ENCODE measurements around the gene CRACR2A.

CRACR2A gene

GRCh38 chr12:3747976-3748619, 4.8 kb downstream of the CRACR2A start:
- Mint-ChIP-seq H3K27me3 (no peaks in the 10 kb centered on the region), H3K4me3 (no peak overlapping the region), H3K27ac (ENCODE audit: low read depth) (no peak overlapping the region), H3K9me3 (no peaks in the 10 kb centered on the region), H3K4me1 (peaks cover 52% of the 10 kb centered on the region), H3K36me3 (ENCODE audit: insufficient read depth) (peaks cover 20% of the 10 kb centered on the region)
- no peak for ATAC-seq (replicated peaks; ENCODE audit: extremely low read depth, poor library complexity, severe bottlenecking)
- DNase-seq (ENCODE audit: low spot score in 2 of 2): no peak

GRCh38 chr12:3747543-3747942, 5.4 kb downstream of the CRACR2A start:
- Mint-ChIP-seq H3K9me3 (no peaks in the 10 kb centered on the region), H3K27me3 (no peaks in the 10 kb centered on the region), H3K27ac (ENCODE audit: low read depth) (no peak overlapping the region), H3K36me3 (ENCODE audit: insufficient read depth) (peaks cover 16% of the 10 kb centered on the region), H3K4me3 (no peak overlapping the region), H3K4me1 (peaks cover 57% of the 10 kb centered on the region)
- DNase-seq (ENCODE audit: low spot score in 2 of 2) (no peak), ATAC-seq (replicated peaks; ENCODE audit: extremely low read depth, poor library complexity, severe bottlenecking) (no peak)

- peaks cover 10% of the 10 kb centered on the region for H3K36me3 Mint-ChIP-seq (ENCODE audit: insufficient read depth)
- DNase-seq (ENCODE audit: low spot score in 2 of 2) (no peak), ATAC-seq (replicated peaks; ENCODE audit: extremely low read depth, poor library complexity, severe bottlenecking) (no peak)
- H3K4me1 Mint-ChIP-seq: peaks cover 51% of the 10 kb centered on the region
- no peak overlapping the region for H3K4me3 Mint-ChIP-seq
- no peak overlapping the region for H3K27ac Mint-ChIP-seq (ENCODE audit: low read depth)
- H3K9me3 Mint-ChIP-seq: no peaks in the 10 kb centered on the region
- H3K27me3 Mint-ChIP-seq: no peaks in the 10 kb centered on the region
These were observed 6.2 kb downstream of the CRACR2A start for GRCh38 chr12:3746758-3747157.

- ATAC-seq (replicated peaks; ENCODE audit: extremely low read depth, poor library complexity, severe bottlenecking): no peak
- Mint-ChIP-seq H3K27ac (ENCODE audit: low read depth) (peak overlapping the region; percentile 71), H3K4me3 (peak overlapping the region; percentile 18), H3K9me3 (no peaks in the 10 kb centered on the region), H3K4me1 (peaks cover 45% of the 10 kb centered on the region), H3K27me3 (no peaks in the 10 kb centered on the region), H3K36me3 (ENCODE audit: insufficient read depth) (peaks cover 8% of the 10 kb centered on the region)
- DNase-seq (ENCODE audit: low spot score in 2 of 2): no peak
These were observed 7.8 kb downstream of the CRACR2A start for GRCh38 chr12:3745152-3745551.

GRCh38 chr12:3744229-3744901, 8.5 kb downstream of the CRACR2A start:
- H3K9me3 Mint-ChIP-seq: no peaks in the 10 kb centered on the region
- H3K27ac Mint-ChIP-seq (ENCODE audit: low read depth): peak overlapping the region; percentile 71
- peaks cover 10% of the 10 kb centered on the region for H3K36me3 Mint-ChIP-seq (ENCODE audit: insufficient read depth)
- DNase-seq (ENCODE audit: low spot score in 2 of 2) (no peak), ATAC-seq (replicated peaks; ENCODE audit: extremely low read depth, poor library complexity, severe bottlenecking) (peak; percentile 50)
- peak overlapping the region; percentile 48 for H3K4me3 Mint-ChIP-seq
- H3K4me1 Mint-ChIP-seq: peaks cover 41% of the 10 kb centered on the region
- H3K27me3 Mint-ChIP-seq: no peaks in the 10 kb centered on the region

- peaks cover 12% of the 10 kb centered on the region for H3K36me3 Mint-ChIP-seq (ENCODE audit: insufficient read depth)
These were observed 9.1 kb downstream of the CRACR2A start for GRCh38 chr12:3743803-3744202.

DNA sequence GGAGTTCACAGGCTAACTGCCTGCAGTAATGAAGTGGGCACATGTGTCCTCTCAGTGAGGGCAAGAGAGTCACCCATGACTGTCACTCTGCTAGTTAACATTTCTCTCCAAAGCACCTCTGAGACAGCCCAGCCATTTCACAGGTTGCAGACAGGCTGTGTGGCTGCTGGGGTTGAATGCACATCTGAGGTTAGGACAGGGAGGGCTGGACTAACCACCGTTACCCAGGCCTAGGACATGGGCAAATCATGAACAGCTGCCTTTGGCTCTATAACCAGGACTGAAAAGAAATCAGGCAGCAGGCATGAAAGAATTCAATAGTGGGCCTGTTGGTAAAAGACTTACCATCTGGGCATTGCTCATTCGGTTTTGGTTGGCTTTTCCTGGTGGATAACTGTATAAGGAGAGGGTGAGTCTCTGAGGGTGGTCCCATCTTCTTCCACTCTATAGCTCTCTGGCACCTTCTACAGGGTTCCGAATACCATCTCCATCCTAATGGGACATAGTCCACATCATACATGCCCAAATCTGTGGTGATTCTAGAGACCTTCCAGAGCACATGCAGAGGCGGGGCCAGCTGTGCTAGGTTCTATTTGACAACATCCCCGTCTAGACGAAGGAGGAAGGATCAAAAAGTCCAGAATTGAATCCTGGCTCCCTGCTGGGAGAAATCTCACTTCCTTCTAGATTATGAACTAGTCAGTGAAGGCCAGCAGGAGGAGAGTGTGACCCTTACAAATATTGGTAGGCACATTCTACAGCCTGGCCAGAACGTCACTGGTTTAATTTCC, 10.8 kb downstream of the CRACR2A start:
- no peak for DNase-seq (ENCODE audit: low spot score in 2 of 2)
- no peaks in the 10 kb centered on the region for H3K9me3 Mint-ChIP-seq
- no peak overlapping the region for H3K4me3 Mint-ChIP-seq
- H3K36me3 Mint-ChIP-seq (ENCODE audit: insufficient read depth): peaks cover 14% of the 10 kb centered on the region
- H3K27ac Mint-ChIP-seq (ENCODE audit: low read depth): no peak overlapping the region
- no peaks in the 10 kb centered on the region for H3K27me3 Mint-ChIP-seq
- peaks cover 39% of the 10 kb centered on the region for H3K4me1 Mint-ChIP-seq
- no peak for ATAC-seq (replicated peaks; ENCODE audit: extremely low read depth, poor library complexity, severe bottlenecking)

More at GRCh38 chr12:3743803-3744202, 9.1 kb downstream of the CRACR2A start:
- no peak for DNase-seq (ENCODE audit: low spot score in 2 of 2)
- Mint-ChIP-seq H3K27me3 (no peaks in the 10 kb centered on the region), H3K27ac (ENCODE audit: low read depth) (no peak overlapping the region), H3K4me3 (peak overlapping the region; percentile 30), H3K9me3 (no peaks in the 10 kb centered on the region), H3K4me1 (peaks cover 39% of the 10 kb centered on the region)
- peak; percentile 22 for ATAC-seq (replicated peaks; ENCODE audit: extremely low read depth, poor library complexity, severe bottlenecking)

DNA sequence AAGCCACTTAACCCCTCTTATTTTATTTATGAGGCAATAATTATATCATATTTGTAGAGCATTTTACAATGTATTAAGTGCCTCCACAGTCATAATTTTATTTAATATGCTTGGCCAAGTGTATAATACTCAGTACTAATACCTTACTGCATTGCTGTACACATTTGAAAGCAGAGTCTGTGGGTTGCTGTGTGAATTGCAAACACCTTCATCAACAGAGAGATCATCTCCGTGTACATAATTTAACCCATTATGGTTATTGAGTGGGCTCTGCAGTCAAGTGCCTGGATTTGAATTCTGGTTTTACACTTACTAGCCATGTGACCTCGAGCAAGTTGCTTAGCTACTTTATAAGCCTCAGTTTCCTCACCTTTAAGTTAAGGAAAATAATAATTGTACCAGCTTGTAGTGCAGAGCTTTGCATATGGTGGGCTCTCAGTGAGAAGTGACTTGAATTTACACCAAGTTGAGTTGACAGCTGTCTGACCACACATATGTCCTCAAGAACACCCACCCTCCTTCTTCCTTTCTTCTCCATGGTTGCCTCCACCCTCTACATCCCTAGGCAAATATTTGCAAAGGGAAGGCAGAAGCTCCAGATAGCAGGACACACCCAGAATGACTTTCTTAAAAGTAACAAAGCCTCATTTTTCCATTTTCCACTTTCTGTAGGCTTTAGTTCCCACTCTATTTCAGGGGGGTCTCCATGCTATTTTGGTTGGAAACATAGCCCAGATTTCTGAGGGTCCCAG, 12.3 kb downstream of the CRACR2A start:
- DNase-seq (ENCODE audit: low spot score in 2 of 2): no peak
- H3K27ac Mint-ChIP-seq (ENCODE audit: low read depth): no peak overlapping the region
- ATAC-seq (replicated peaks; ENCODE audit: extremely low read depth, poor library complexity, severe bottlenecking): no peak
- H3K9me3 Mint-ChIP-seq: no peaks in the 10 kb centered on the region
- H3K36me3 Mint-ChIP-seq (ENCODE audit: insufficient read depth): peaks cover 11% of the 10 kb centered on the region
- H3K4me1 Mint-ChIP-seq: peaks cover 39% of the 10 kb centered on the region
- H3K4me3 Mint-ChIP-seq: no peak overlapping the region
- no peaks in the 10 kb centered on the region for H3K27me3 Mint-ChIP-seq

DNA sequence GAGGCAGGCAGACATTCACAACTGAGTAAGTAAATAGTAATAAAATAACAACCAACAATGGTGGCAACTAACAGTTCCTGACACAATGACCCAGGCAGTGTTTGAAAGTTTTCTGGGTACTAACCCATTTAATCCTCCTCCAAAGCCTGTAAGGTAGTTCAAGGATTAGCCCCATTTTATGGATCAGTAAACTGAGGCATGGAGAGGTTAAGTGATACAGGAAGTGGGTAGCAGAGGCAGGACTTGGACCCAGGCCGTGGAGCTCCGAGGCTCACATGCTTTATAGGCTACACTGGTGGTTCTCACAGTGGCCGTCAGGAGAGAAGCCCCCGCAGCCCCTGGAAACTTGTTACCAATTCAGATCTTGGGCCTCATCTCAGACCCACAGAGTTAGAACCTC, 17.5 kb downstream of the CRACR2A start:
- ATAC-seq (replicated peaks; ENCODE audit: extremely low read depth, poor library complexity, severe bottlenecking) (no peak), DNase-seq (ENCODE audit: low spot score in 2 of 2) (no peak)
- no peak overlapping the region for H3K4me3 Mint-ChIP-seq
- no peak overlapping the region for H3K27ac Mint-ChIP-seq (ENCODE audit: low read depth)
- no peaks in the 10 kb centered on the region for H3K4me1 Mint-ChIP-seq
- peaks cover 14% of the 10 kb centered on the region for H3K36me3 Mint-ChIP-seq (ENCODE audit: insufficient read depth)
- H3K27me3 Mint-ChIP-seq: no peaks in the 10 kb centered on the region
- no peaks in the 10 kb centered on the region for H3K9me3 Mint-ChIP-seq

GRCh38 chr12:3732901-3733300, 20.0 kb downstream of the CRACR2A start:
- Mint-ChIP-seq H3K36me3 (ENCODE audit: insufficient read depth) (peaks cover 17% of the 10 kb centered on the region), H3K27ac (ENCODE audit: low read depth) (no peak overlapping the region), H3K27me3 (no peaks in the 10 kb centered on the region), H3K4me3 (no peak overlapping the region), H3K9me3 (no peaks in the 10 kb centered on the region), H3K4me1 (peaks cover 14% of the 10 kb centered on the region)
- ATAC-seq (replicated peaks; ENCODE audit: extremely low read depth, poor library complexity, severe bottlenecking) (no peak), DNase-seq (ENCODE audit: low spot score in 2 of 2) (no peak)

DNA sequence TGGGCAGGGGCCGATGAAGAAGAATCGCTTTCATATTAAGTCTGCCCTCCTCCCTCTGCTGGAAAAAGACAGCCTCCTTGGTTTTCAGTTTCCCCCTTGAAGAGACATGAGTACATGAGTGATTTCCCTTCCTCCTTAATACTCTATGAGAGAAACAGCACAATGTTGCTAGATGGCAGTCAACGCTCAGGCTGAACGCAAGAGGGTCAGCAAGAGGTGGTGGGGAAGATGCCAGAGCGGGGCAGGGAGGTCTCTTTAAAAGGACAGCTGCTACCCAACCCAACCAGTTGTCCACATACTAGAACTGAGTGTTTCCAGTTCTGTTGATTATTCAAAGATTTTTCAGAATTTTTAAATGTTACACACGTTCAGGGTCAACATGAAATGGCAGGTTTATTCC, 22.8 kb downstream of the CRACR2A start:
- Mint-ChIP-seq H3K4me1 (peaks cover 35% of the 10 kb centered on the region), H3K9me3 (no peaks in the 10 kb centered on the region), H3K36me3 (ENCODE audit: insufficient read depth) (peaks cover 18% of the 10 kb centered on the region), H3K27me3 (no peaks in the 10 kb centered on the region), H3K27ac (ENCODE audit: low read depth) (peak overlapping the region; percentile 81), H3K4me3 (no peak overlapping the region)
- ATAC-seq (replicated peaks; ENCODE audit: extremely low read depth, poor library complexity, severe bottlenecking): no peak
- no peak for DNase-seq (ENCODE audit: low spot score in 2 of 2)

GRCh38 chr12:3728686-3729085, 24.2 kb downstream of the CRACR2A start:
- peak overlapping the region; percentile 56 for H3K4me3 Mint-ChIP-seq
- peak overlapping the region; percentile 81 for H3K27ac Mint-ChIP-seq (ENCODE audit: low read depth)
- peaks cover 23% of the 10 kb centered on the region for H3K36me3 Mint-ChIP-seq (ENCODE audit: insufficient read depth)
- no peaks in the 10 kb centered on the region for H3K9me3 Mint-ChIP-seq
- peak in 1 of 2 donors; percentile 31 for DNase-seq (ENCODE audit: low spot score in 2 of 2)
- peak; percentile 60 for ATAC-seq (replicated peaks; ENCODE audit: extremely low read depth, poor library complexity, severe bottlenecking)
- peaks cover 37% of the 10 kb centered on the region for H3K4me1 Mint-ChIP-seq
- no peaks in the 10 kb centered on the region for H3K27me3 Mint-ChIP-seq
